ENCODE results near the gene DUOXA1. TPM values are rescaled to one million over a fixed set of nuclear protein-coding genes. Genes with fewer than 3 reads are reported as not detected.
A peak's percentile ranks its signal among the peaks of the same experiment; 100 is the strongest.

Gene DUOXA1, protein sequence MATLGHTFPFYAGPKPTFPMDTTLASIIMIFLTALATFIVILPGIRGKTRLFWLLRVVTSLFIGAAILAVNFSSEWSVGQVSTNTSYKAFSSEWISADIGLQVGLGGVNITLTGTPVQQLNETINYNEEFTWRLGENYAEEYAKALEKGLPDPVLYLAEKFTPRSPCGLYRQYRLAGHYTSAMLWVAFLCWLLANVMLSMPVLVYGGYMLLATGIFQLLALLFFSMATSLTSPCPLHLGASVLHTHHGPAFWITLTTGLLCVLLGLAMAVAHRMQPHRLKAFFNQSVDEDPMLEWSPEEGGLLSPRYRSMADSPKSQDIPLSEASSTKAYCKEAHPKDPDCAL
- 1 to 10 TPM in 1 of 2 donors, under 1 TPM in 1; 0.81 to 5.3 TPM for total RNA-seq
- long read RNA-seq, donor 1, partial matches to known transcripts = 1 of 4 reads
- long read RNA-seq, donor 1, other reads (novel, unspliced or antisense) = 2 of 4 reads
- long read RNA-seq, donor 2, partial matches to known transcripts = 1 of 1 reads
- long read RNA-seq, donor 2, other reads (novel, unspliced or antisense) = 0 of 1 reads

- peak; percentile 87 for DNase-seq (ENCODE audit: low spot score)
- intact Hi-C loops (cut with DNase I) = no loop called here
Observed at GRCh38 chr15:45129651-45130129, at the start of gene DUOXA1, which contains the start of gene DUOX1. TSS of gene DUOXA1 (minus strand) at chr15:45129879. CDS start at chr15:45123014, 6,865 bp downstream. TSS of gene DUOX1 (plus strand) at chr15:45129994. CDS start at chr15:45131967, 1,973 bp downstream.

DNA sequence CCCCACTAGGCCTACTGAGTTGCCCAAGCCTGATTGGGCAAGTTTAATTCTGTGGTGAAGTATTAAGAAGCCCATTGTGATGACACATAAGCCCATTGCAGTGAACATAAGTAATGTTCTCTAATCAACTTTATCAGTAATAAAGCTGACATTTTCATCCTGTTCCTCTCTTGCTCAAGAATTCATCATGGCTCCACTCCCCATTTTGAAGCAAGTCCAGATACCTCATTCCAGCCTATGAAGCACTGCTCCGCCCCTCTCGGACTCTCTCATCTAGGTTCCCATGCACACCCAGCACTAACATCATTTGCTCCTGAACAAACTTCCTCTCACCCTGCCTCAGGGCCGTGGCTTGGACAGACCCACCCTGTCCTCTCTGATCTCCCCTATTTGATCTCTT, 47.6 kb upstream of the DUOXA1 start:
- intact Hi-C loops (cut with DNase I) = no loop called here

DNA sequence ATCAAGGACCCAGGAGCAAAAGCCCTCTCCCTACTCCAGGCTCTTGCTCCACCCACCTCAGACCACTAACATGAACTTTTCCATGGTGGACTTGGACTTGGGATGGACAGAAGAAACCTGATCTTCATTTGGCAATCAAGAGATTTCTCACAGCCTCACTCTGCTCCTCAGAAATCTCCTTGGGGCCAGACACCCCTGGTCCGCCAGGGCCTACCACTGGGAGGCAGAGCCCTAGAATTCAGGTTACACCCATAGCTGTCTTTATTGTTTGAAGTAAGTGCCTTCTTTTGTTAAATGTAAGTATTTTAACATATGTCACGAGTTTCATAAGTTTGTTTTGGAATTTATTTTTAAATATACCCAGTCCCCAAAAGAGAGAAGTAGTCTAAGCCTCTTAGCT, 44.9 kb upstream of the DUOXA1 start:
- no peak for DNase-seq (ENCODE audit: low spot score)
- intact Hi-C loops (cut with DNase I) = no loop called here

More for the DNA sequence above, 47.6 kb upstream of the DUOXA1 start:
- no peak for DNase-seq (ENCODE audit: low spot score)

DNA sequence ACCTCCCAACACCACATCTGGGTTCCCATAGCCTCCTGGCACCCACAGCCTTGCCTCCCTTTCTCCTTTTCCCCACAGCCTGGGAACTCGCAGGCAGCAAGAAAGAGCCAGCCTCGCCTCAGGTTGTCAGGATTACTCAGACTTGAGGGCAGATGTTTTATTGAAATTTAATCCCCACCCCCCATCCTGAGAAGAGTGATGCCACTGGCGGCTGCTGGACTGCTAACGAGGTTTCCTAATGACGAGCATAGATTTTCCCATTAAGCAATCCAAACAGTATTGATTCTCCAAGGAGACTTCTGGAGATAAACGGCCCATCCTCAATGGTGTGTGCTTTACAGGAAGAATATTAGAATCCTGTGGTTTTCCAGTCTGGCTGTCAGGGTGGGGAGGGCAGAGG, 44.4 kb upstream of the DUOXA1 start:
- intact Hi-C loops (cut with DNase I) = no loop called here
- DNase-seq (ENCODE audit: low spot score) = no peak

DNA sequence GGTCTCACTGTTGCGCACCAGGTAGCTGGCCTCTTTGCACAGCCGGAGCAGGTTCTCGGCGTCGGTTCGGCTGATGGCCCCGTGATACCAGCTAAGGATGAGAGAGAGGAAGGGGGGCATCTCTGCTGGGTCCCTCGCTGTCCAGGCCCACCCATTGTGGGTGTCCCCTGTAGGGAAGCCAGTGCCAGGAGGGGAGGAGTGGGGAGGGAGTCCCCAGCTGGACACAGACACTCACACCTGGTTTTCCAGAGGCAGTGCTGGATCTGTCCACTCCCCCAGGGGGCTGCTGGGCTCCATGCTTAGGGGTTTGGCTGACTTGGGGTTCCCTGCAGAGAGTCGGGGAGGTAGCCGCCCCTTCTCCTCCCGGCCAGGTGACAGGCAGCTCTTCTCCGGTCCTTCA, 42.2 kb upstream of the DUOXA1 start:
- intact Hi-C loops (cut with DNase I) = no loop called here
- no peak for DNase-seq (ENCODE audit: low spot score)

- intact Hi-C loops (cut with DNase I) = loop anchor here in 1 of 2 donors (10.0 kb wide), 1 partner anchor 285 kb away; no protein-coding TSS in a partner anchor
- no peak for DNase-seq (ENCODE audit: low spot score)
Observed at GRCh38 chr15:45169608-45170480, 40.2 kb upstream of the DUOXA1 start.

DNA sequence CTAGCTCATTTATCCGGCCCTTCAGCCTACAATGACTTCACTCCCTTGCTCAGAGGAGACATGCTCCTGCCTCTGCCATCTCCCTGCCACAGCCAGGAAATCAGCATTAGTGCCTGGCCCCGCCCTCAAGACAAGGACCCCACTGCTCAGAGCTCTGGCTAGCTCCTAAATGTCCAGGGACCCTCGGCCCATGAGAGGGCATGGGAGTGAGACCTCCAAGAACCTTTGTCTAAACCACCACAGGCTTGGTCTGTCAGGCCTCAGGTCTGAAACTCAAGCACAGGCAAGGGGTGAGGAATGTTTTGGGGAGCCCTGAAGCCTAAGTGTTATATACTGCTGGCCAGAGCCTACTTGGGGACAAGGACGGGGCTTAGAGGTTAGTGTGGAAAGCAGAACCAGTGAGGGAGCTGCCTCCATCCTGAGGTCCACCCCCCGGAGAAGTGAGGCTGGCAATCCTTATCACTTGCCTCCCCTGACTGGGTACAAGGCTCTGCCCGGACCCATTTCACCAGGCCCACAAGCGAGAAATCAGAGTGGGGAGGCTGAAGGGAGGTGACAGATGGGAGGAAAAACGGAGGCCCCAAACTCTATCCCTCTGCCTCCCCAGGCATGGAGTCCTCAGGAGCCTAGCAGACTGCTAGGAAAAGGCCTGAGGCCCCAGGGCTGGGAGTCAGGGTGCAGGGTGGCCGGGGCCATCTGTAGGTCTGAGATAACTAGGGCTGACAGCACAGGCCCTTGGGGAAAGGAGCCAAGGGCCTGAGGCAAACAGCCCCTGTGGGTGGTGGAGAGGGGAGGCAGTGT, 39.3 kb upstream of the DUOXA1 start:
- no peak for DNase-seq (ENCODE audit: low spot score)
- intact Hi-C loops (cut with DNase I) = loop anchor here in 1 of 2 donors (10.0 kb wide), 1 partner anchor 286 kb away; no protein-coding TSS in a partner anchor

DNA sequence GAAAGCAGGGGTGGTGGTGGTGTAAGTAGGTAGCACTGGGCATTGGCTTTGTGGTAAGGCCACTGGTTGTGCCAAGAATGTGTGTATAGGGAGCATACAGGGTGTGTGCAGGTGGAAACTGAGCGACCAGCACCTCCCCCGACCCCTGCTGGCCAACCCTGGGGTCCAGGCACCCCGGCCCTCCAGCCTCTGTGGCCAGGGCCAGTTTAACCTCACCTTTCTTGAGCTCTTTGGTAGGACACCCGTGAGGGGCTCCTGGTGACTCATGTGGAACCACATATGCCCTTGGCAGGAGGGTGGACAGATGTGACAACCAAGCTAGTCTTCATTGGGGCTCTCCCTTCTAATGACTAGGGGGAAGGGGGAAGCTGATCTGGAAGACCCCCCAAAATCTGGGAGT, 38.6 kb upstream of the DUOXA1 start:
- no peak for DNase-seq (ENCODE audit: low spot score)
- intact Hi-C loops (cut with DNase I) = loop anchor here in 1 of 2 donors (10.0 kb wide), 1 partner anchor 287 kb away; no protein-coding TSS in a partner anchor

GRCh38 chr15:45167631-45168205, 38.0 kb upstream of the DUOXA1 start:
- intact Hi-C loops (cut with DNase I) = loop anchor here in 1 of 2 donors (10.0 kb wide), 1 partner anchor 287 kb away; no protein-coding TSS in a partner anchor

GRCh38 chr15:45166834-45167630, 37.4 kb upstream of the DUOXA1 start:
- peak; percentile 96 for DNase-seq (ENCODE audit: low spot score)
- intact Hi-C loops (cut with DNase I) = loop anchor here in 1 of 2 donors (10.0 kb wide), 1 partner anchor 288 kb away; no protein-coding TSS in a partner anchor

More at GRCh38 chr15:45167631-45168205, 38.0 kb upstream of the DUOXA1 start:
- DNase-seq (ENCODE audit: low spot score) = no peak

DNA sequence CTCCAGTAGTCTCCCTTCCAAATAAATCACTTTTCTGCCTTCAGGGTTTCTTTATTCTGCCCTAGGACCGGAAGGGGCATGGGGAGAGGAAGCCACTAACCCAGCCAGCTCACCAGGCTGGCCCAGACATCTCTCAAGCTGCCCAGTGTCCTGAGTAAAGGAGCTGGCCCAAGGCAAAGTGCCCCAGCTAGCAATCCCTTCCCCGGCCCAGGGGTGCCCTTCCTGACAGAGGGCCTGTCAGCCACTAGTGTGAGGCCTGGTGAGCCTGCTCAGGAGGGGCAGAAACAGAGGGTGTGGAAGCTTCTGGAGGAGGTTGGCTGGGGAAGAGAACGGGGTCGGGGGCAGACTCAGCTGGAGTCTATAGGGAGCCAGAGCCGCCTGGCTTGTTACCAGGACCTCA, 35.9 kb upstream of the DUOXA1 start:
- intact Hi-C loops (cut with DNase I) = loop anchor here in 1 of 2 donors (10.0 kb wide), 1 partner anchor 289 kb away; no protein-coding TSS in a partner anchor
- DNase-seq (ENCODE audit: low spot score) = no peak

- no peak for DNase-seq (ENCODE audit: low spot score)
- intact Hi-C loops (cut with DNase I) = loop anchor here in 1 of 2 donors (5.0 to 10.0 kb wide), 2 partner anchors 32 to 290 kb away; no protein-coding TSS in a partner anchor
Observed at GRCh38 chr15:45164914-45165313, 35.2 kb upstream of the DUOXA1 start.

GRCh38 chr15:45163508-45163856, 33.8 kb upstream of the DUOXA1 start:
- intact Hi-C loops (cut with DNase I) = loop anchor here in 1 of 2 donors (2.0 to 10.0 kb wide), 3 partner anchors 34 to 291 kb away; no protein-coding TSS in a partner anchor
- DNase-seq (ENCODE audit: low spot score) = no peak

GRCh38 chr15:45162771-45163507, 33.3 kb upstream of the DUOXA1 start:
- intact Hi-C loops (cut with DNase I) = loop anchor here in 1 of 2 donors (2.0 to 10.0 kb wide), 3 partner anchors 34 to 292 kb away; no protein-coding TSS in a partner anchor
- DNase-seq (ENCODE audit: low spot score) = peak; percentile 92

GRCh38 chr15:45161666-45162065, 32.0 kb upstream of the DUOXA1 start:
- intact Hi-C loops (cut with DNase I) = loop anchor here in 1 of 2 donors (2.0 to 10.0 kb wide), 3 partner anchors 36 to 293 kb away; no protein-coding TSS in a partner anchor

DNA sequence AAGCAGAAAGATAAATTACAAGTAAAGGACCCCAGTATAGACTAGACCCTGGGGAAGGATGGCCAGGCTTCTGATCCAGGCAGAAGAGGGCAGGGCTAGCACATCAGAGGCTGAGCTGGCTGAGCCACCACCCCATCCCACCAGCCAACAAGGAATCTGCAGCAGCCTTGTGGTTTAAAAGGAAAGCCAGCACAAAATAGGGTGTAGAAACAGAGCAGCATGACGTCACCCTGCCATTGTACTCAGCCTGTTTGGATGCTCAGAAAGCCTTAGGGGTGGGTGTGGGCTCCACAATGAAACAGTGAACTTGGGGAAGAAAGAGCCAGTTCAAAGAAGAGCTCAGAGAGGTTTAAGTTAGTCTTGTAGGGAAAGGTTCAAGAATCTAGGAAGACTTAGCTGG, 28.3 kb upstream of the DUOXA1 start:
- intact Hi-C loops (cut with DNase I) = no loop called here
- no peak for DNase-seq (ENCODE audit: low spot score)

More at GRCh38 chr15:45161666-45162065, 32.0 kb upstream of the DUOXA1 start:
- no peak for DNase-seq (ENCODE audit: low spot score)
